ENCODE results near the gene ETNK1. TPM values are rescaled to one million over a fixed set of nuclear protein-coding genes. Genes with fewer than 3 reads are reported as not detected.

ETNK1 gene
- total and polyA plus RNA-seq, 2 experiments from 2014 or later: 20.0 to 34.0 TPM

DNA sequence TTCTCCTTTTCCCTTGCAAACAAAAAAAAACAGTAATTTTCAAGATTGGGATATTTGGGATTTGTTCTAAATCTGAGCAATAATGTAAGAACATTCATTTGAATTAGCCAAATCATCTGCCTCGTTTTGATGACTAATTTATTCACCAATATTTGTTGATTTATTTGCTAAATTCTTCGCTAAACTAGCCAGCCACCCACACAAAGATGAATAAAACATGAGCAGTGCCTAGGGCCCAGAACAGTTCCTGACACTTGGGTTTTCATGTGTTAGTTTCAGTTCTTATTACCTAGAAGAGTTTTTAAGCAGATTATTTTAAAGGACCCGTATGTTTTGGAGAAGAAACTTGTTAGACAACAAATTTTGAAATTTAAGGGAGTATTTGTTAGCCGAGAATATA lies 1.4 kb downstream of the ETNK1 start:
- TF ChIP-seq EZH2 (IDR thresholded peaks at IDR 0.05; ENCODE audit: insufficient read depth, poor library complexity, severe bottlenecking) (no peak), EZH2phosphoT487 (IDR thresholded peaks at IDR 0.05; ENCODE audit: insufficient read depth, low read depth) (0 out of 2 replicates have a peak, but pooled peaks have one; percentile 36)
- peak overlapping the region; percentile 88 for H3K9ac ChIP-seq
- H3K36me3 ChIP-seq (ENCODE audit: low read depth): no peaks in the 10 kb centered on the region
- in situ Hi-C loops (cut with MboI): no loop called here
- peak overlapping the region; percentile 96 for H3K4me3 ChIP-seq
- peaks cover 8% of the 10 kb centered on the region; the same call in 1 of the 2 replicates for H3F3A ChIP-seq (ENCODE audit: insufficient read depth)
- no peaks in the 10 kb centered on the region; the same call in 1 of the 2 replicates for H3K9me2 ChIP-seq (ENCODE audit: insufficient read depth)
- WGBS, 2 experiments (ENCODE audit: low coverage in 1 of 2, low lambda C conversion rate in 2 of 2, missing lambda C conversion rate in 2 of 2): 2% methylated on average over 4 of the region's 4 CpGs
- H3K4me1 ChIP-seq (ENCODE audit: insufficient read depth): peaks cover 25% of the 10 kb centered on the region
- peak overlapping the region; percentile 99 for H3K4me2 ChIP-seq (ENCODE audit: unreplicated experiment)
- H3K27me3 ChIP-seq (replicated peaks; ENCODE audit: insufficient read depth): no peaks in the 10 kb centered on the region
- peak overlapping the region; percentile 88 for H3K27ac ChIP-seq
- H3K9me3 ChIP-seq (ENCODE audit: low read depth): no peaks in the 10 kb centered on the region
- peaks cover 62% of the 10 kb centered on the region for H3K79me2 ChIP-seq (ENCODE audit: insufficient read depth)
- peak; percentile 82 for DNase-seq
- no peaks in the 10 kb centered on the region for H4K20me1 ChIP-seq (ENCODE audit: insufficient read depth)
- H2AFZ ChIP-seq: peak overlapping the region; percentile 97

DNA sequence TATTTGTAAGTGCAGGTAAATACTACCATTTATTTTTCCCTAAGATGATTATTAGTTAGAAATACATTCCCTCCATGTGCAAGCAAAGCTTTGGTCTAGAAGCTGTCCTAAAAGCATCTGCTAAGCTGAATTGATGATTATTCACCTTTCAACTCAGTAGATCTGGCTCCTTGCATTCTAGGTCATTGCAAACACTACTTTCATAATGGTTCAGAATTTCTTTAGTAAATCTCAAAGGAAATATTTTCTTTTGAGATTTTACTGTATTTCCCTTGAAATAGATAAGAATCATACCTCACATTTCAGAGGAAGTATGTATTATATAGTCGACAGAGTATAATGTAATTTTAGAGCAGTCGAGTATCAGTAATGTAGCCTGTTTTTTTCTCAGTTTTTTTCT lies 2.4 kb downstream of the ETNK1 start:
- H3K27me3 ChIP-seq (replicated peaks; ENCODE audit: insufficient read depth): no peaks in the 10 kb centered on the region
- peaks cover 25% of the 10 kb centered on the region for H3K4me1 ChIP-seq (ENCODE audit: insufficient read depth)
- in situ Hi-C loops (cut with MboI): no loop called here
- H3K4me2 ChIP-seq (ENCODE audit: unreplicated experiment): peak overlapping the region; percentile 99
- H3K4me3 ChIP-seq: peak overlapping the region; percentile 96
- WGBS, 2 experiments (ENCODE audit: low coverage in 1 of 2, low lambda C conversion rate in 2 of 2, missing lambda C conversion rate in 2 of 2): 65 to 66% methylated on average over 2 of the region's 2 CpGs
- no peak overlapping the region for H3K27ac ChIP-seq
- H3K36me3 ChIP-seq (ENCODE audit: low read depth): no peaks in the 10 kb centered on the region
- no peak overlapping the region for H2AFZ ChIP-seq
- peaks cover 11% of the 10 kb centered on the region; the same call in 1 of the 2 replicates for H3F3A ChIP-seq (ENCODE audit: insufficient read depth)
- DNase-seq: peak; percentile 17
- peaks cover 71% of the 10 kb centered on the region for H3K79me2 ChIP-seq (ENCODE audit: insufficient read depth)
- H4K20me1 ChIP-seq (ENCODE audit: insufficient read depth): no peaks in the 10 kb centered on the region
- no peak for TF ChIP-seq EZH2 (IDR thresholded peaks at IDR 0.05; ENCODE audit: insufficient read depth, poor library complexity, severe bottlenecking)
- no peak for TF ChIP-seq EZH2phosphoT487 (IDR thresholded peaks at IDR 0.05; ENCODE audit: insufficient read depth, low read depth)
- H3K9me3 ChIP-seq (ENCODE audit: low read depth): no peaks in the 10 kb centered on the region
- H3K9me2 ChIP-seq (ENCODE audit: insufficient read depth): no peaks in the 10 kb centered on the region; the same call in 1 of the 2 replicates
- H3K9ac ChIP-seq: peak overlapping the region; percentile 88

DNA sequence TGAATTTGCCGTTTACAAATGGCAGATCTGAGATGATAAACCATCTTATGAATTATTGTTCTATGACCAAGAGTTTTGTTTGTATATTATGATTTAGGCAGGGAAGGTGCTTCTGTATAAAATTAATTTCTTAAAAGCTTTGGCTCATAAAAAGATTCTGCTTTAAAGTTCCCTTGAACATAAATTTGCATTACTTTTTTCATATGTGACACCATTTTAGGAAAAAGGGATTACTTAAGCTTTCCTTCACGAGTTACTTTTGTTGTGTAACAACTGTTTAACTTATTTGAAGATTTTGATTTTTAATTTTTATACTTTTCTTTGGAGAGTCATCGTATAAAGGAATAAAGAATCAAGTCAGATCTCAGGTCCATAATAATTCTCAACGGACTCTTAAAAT lies 3.3 kb downstream of the ETNK1 start:
- in situ Hi-C loops (cut with MboI): no loop called here
- Histone ChIP-seq H4K20me1 (ENCODE audit: insufficient read depth) (no peaks in the 10 kb centered on the region), H3K27ac (no peak overlapping the region), H3K4me2 (ENCODE audit: unreplicated experiment) (peak overlapping the region; percentile 99), H3K36me3 (ENCODE audit: low read depth) (no peaks in the 10 kb centered on the region), H3K9me2 (ENCODE audit: insufficient read depth) (no peaks in the 10 kb centered on the region), H3K9me3 (ENCODE audit: low read depth) (no peaks in the 10 kb centered on the region), H3K4me3 (peak overlapping the region; percentile 96), H2AFZ (no peak overlapping the region), H3K79me2 (ENCODE audit: insufficient read depth) (peaks cover 80% of the 10 kb centered on the region), H3K4me1 (ENCODE audit: insufficient read depth) (peaks cover 25% of the 10 kb centered on the region), H3K27me3 (replicated peaks; ENCODE audit: insufficient read depth) (no peaks in the 10 kb centered on the region), H3F3A (ENCODE audit: insufficient read depth) (peaks cover 11% of the 10 kb centered on the region; the same call in 1 of the 2 replicates), H3K9ac (no peak overlapping the region)
- WGBS, 2 experiments (ENCODE audit: low coverage in 1 of 2, low lambda C conversion rate in 2 of 2, missing lambda C conversion rate in 2 of 2): 89 to 90% methylated on average over 4 of the region's 4 CpGs
- no peak for TF ChIP-seq EZH2phosphoT487 (IDR thresholded peaks at IDR 0.05; ENCODE audit: insufficient read depth, low read depth)
- no peak for TF ChIP-seq EZH2 (IDR thresholded peaks at IDR 0.05; ENCODE audit: insufficient read depth, poor library complexity, severe bottlenecking)
- DNase-seq: no peak

DNA sequence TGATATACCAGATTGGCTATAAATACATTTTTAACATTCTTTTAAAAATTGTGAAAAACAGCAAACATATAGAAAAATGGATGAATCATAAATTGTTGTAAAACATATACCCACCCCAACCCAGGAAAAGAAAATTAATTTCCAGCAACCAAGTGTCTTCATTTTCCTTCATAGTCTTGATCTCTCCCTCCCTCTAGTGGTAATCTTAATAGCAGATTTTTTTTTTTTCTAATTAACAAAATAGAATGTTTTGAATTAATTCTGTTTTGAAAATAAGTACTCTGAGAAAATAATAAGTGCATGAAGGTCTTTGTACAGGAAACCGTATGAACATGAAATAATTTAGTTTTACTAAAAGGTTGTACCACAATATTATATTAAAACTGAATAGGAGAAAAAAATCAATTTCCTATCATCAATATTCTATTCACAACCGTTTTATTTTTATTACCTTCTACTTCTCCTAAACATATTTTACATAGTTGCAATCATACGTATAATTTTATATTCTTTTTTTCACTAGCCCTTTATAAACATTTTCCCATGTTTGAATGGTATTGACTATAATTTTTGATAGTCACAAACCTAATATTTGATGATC lies 7.0 kb downstream of the ETNK1 start:
- no peaks in the 10 kb centered on the region for H3K27me3 ChIP-seq (replicated peaks; ENCODE audit: insufficient read depth)
- no peaks in the 10 kb centered on the region for H3K36me3 ChIP-seq (ENCODE audit: low read depth)
- H3K79me2 ChIP-seq (ENCODE audit: insufficient read depth): peaks cover 100% of the 10 kb centered on the region
- in situ Hi-C loops (cut with MboI): no loop called here
- H3K27ac ChIP-seq: no peak overlapping the region
- H3K9ac ChIP-seq: no peak overlapping the region
- no peak overlapping the region for H3K4me3 ChIP-seq
- H3F3A ChIP-seq (ENCODE audit: insufficient read depth): peaks cover 15% of the 10 kb centered on the region; the same call in 1 of the 2 replicates
- TF ChIP-seq EZH2phosphoT487 (IDR thresholded peaks at IDR 0.05; ENCODE audit: insufficient read depth, low read depth) (no peak), EZH2 (IDR thresholded peaks at IDR 0.05; ENCODE audit: insufficient read depth, poor library complexity, severe bottlenecking) (no peak)
- no peak overlapping the region for H3K4me2 ChIP-seq (ENCODE audit: unreplicated experiment)
- 28 to 39% methylated on average over 3 of the region's 3 CpGs for WGBS, 2 experiments (ENCODE audit: low coverage in 1 of 2, low lambda C conversion rate in 2 of 2, missing lambda C conversion rate in 2 of 2)
- peak; percentile 59 for DNase-seq
- H4K20me1 ChIP-seq (ENCODE audit: insufficient read depth): no peaks in the 10 kb centered on the region
- peaks cover 35% of the 10 kb centered on the region for H3K4me1 ChIP-seq (ENCODE audit: insufficient read depth)
- no peak overlapping the region for H2AFZ ChIP-seq
- H3K9me3 ChIP-seq (ENCODE audit: low read depth): no peaks in the 10 kb centered on the region
- H3K9me2 ChIP-seq (ENCODE audit: insufficient read depth): no peaks in the 10 kb centered on the region

All from GM23248 (cell line).